CD14-positive monocyte (primary cell): ENCODE measurements around the gene SELENOO. TPM values are rescaled to one million over a fixed set of nuclear protein-coding genes. Genes with fewer than 3 reads are reported as not detected.
A peak's percentile ranks its signal among the peaks of the same experiment; 100 is the strongest.

Source experiments
- DNase-seq, 3 donors: peaks; one replicate each; pipeline ENCODE4 v3.0.0-alpha.2; 2011 to 2022
- H2AFZ ChIP-seq: 2 replicates; pipeline ENCODE4 v1.6.0; 2012; ENCODE audit warnings: mild to moderate bottlenecking, low read depth, low read length, inconsistent platforms; ENCODE audit not compliant: insufficient read depth, poor library complexity, severe bottlenecking
- H3K27ac ChIP-seq, 2 donors: 1 replicate in 1 of 2; 2 replicates in 1 of 2; pipeline ENCODE4 v1.5.1; 2012 to 2013; ENCODE audit warnings: low read length in 2 of 2, control low read depth in 1 of 2, inconsistent platforms in 1 of 2, low read depth in 1 of 2, mild to moderate bottlenecking in 1 of 2
- H3K27me3 ChIP-seq, 2 donors: one replicate each; pipeline versions ENCODE4 v1.6.0 to v1.6.1; 2011 to 2013; ENCODE audit warnings: low read length in 2 of 2; ENCODE audit not compliant: control insufficient read depth in 2 of 2, insufficient read depth in 2 of 2
- H3K36me3 ChIP-seq, 2 donors: replicated peaks in 1 of 2; 1 replicate in 1 of 2; 2 replicates in 1 of 2; pipeline versions ENCODE4 v1.5.1 to v1.6.1; 2012 to 2013; ENCODE audit warnings: low read length in 2 of 2, control low read depth in 1 of 2, inconsistent platforms in 1 of 2, mild to moderate bottlenecking in 1 of 2; ENCODE audit not compliant: insufficient read depth in 2 of 2, control insufficient read depth in 1 of 2
- H3K4me1 ChIP-seq, 2 donors: 1 replicate in 1 of 2; 2 replicates in 1 of 2; pipeline versions ENCODE4 v1.5.1 to v1.6.1; 2012 to 2013; ENCODE audit warnings: low read length in 2 of 2, control low read depth in 1 of 2, inconsistent platforms in 1 of 2, mild to moderate bottlenecking in 1 of 2, moderate library complexity in 1 of 2; ENCODE audit not compliant: insufficient read depth in 2 of 2, control insufficient read depth in 1 of 2
- H3K4me2 ChIP-seq: replicated peaks from 2 replicates; pipeline ENCODE3; 2012; ENCODE audit warnings: low read length, moderate library complexity, mild to moderate bottlenecking; ENCODE audit not compliant: poor library complexity, severe bottlenecking; ENCODE audit errors: extremely low read depth
- H3K4me3 ChIP-seq, 3 experiments: fragments of 200-600 bp in 1 of 3; sonication (generic) in 1 of 3; replicated peaks in 1 of 3; 1 replicate in 2 of 3; 2 replicates in 1 of 3; pipeline ENCODE4 v1.5.1; 2011 to 2013; ENCODE audit warnings: low read length in 3 of 3, mild to moderate bottlenecking in 3 of 3, control low read depth in 2 of 3, low read depth in 2 of 3, inconsistent platforms in 1 of 3, moderate library complexity in 1 of 3
- H3K79me2 ChIP-seq: 2 replicates; pipeline ENCODE4 v1.6.0; 2012; ENCODE audit warnings: mild to moderate bottlenecking, control low read depth, inconsistent platforms, low read length, moderate library complexity; ENCODE audit not compliant: insufficient read depth
- H3K9ac ChIP-seq: 2 replicates; pipeline ENCODE4 v1.6.0; 2017; ENCODE audit warnings: low read length, mild to moderate bottlenecking; ENCODE audit not compliant: insufficient read depth, poor library complexity, severe bottlenecking
- H3K9me3 ChIP-seq, 2 donors: replicated peaks in 1 of 2; 1 replicate in 1 of 2; 2 replicates in 1 of 2; pipeline versions ENCODE4 v1.5.1 to v1.6.1; 2012 to 2013; ENCODE audit warnings: low read length in 2 of 2, control low read depth in 1 of 2; ENCODE audit not compliant: control insufficient read depth in 1 of 2, insufficient read depth in 1 of 2
- H4K20me1 ChIP-seq: 2 replicates; pipeline ENCODE4 v1.6.0; 2012; ENCODE audit warnings: mild to moderate bottlenecking, low read length, control low read depth, moderate library complexity; ENCODE audit not compliant: insufficient read depth
- H3K27ac Mint-ChIP-seq, 7 donors: one replicate each; pipeline ENCODE4 v1.8.0; 2020; ENCODE audit warnings: mild to moderate bottlenecking in 7 of 7, mixed read lengths in 7 of 7, moderate library complexity in 6 of 7, inconsistent platforms in 2 of 7
- H3K27me3 Mint-ChIP-seq, 3 donors: one replicate each; pipeline ENCODE4 v1.8.0; 2021 to 2022; ENCODE audit warnings: low read depth in 3 of 3, mild to moderate bottlenecking in 3 of 3, mixed read lengths in 3 of 3, moderate library complexity in 3 of 3, inconsistent platforms in 1 of 3
- H3K36me3 Mint-ChIP-seq, 2 donors: one replicate each; pipeline ENCODE4 v1.8.0; 2020; ENCODE audit warnings: mixed read lengths in 2 of 2, inconsistent platforms in 1 of 2, mild to moderate bottlenecking in 1 of 2
- H3K4me1 Mint-ChIP-seq: one replicate; pipeline ENCODE4 v1.8.0; 2020; ENCODE audit warnings: mild to moderate bottlenecking, mixed read lengths
- H3K4me3 Mint-ChIP-seq, 2 donors: one replicate each; pipeline ENCODE4 v1.8.0; 2020; ENCODE audit warnings: mild to moderate bottlenecking in 2 of 2, mixed read lengths in 2 of 2, moderate library complexity in 1 of 2
- H3K9me3 Mint-ChIP-seq, 7 donors: one replicate each; pipeline ENCODE4 v1.8.0; 2020 to 2022; ENCODE audit warnings: mixed read lengths in 7 of 7, mild to moderate bottlenecking in 6 of 7, moderate library complexity in 6 of 7, inconsistent platforms in 2 of 7
- CTCF ChIP-seq: fragments of 200-600 bp; IDR thresholded peaks from one replicate; pipeline ENCODE4 v1.8.0; 2022; ENCODE audit warnings: antibody characterized with exemption, mild to moderate bottlenecking
- WGBS: methylation state at CpG from one replicate; pipeline ENCODE4 v1.1.5; 2013; ENCODE audit warnings: missing lambda C conversion rate; ENCODE audit not compliant: insufficient coverage; 5-methylcytosine and 5-hydroxymethylcytosine counted together
- intact Hi-C, 2 donors: fragments of 100-400 bp; cut with micrococcal nuclease; formaldehyde crosslinking; loops; one replicate each; pipeline versions ENCODE4 v1.15.0 to v1.15.1; 2023
- polyA plus RNA-seq, 3 donors: library from polyadenylated mRNA; depleted of rRNA in 1 of 3; unstranded in 2 of 3; stranded (reverse) in 1 of 3; fragments of 300-500 nt in 2 of 3; fragments of >200 nt in 1 of 3; fragmentation: Illumina TruSeq in 2 of 3; gene quantifications; 1 replicate in 2 of 3; 2 replicates in 1 of 3; pipeline ENCODE4 v1.2.3, GENCODE V29; 2012 to 2021

Gene SELENOO
- polyA plus RNA-seq, 3 donors: 2.7 to 76.9 (median 8.7) TPM

GRCh38 chr22:50219800-50220602 lies 19.2 kb downstream of the SELENOO start:
- H3K79me2 ChIP-seq: peaks cover 10% of the 10 kb centered on the region
- no peak overlapping the region for H3K4me2 ChIP-seq
- WGBS: 80% methylated on average over 15 of the region's 25 CpGs
- H4K20me1 ChIP-seq: peaks cover 57% of the 10 kb centered on the region
- peaks cover 83 to 86% of the 10 kb centered on the region in 2 donors for H3K36me3 ChIP-seq
- no peak overlapping the region for H3K9ac ChIP-seq
- no peak for DNase-seq
- H3K27ac Mint-ChIP-seq: peak overlapping the region in 1 of 7 donors; percentile 56
- H3K4me1 ChIP-seq: peaks cover 0 to 9% of the 10 kb centered on the region in 2 donors
- no peaks in the 10 kb centered on the region for H3K27me3 ChIP-seq
- no peaks in the 10 kb centered on the region for H3K27me3 Mint-ChIP-seq
- H3K4me3 ChIP-seq: no peak overlapping the region
- no peak overlapping the region for H3K4me3 Mint-ChIP-seq
- intact Hi-C loops: no loop called here
- TF ChIP-seq CTCF: no peak
- H2AFZ ChIP-seq: no peak overlapping the region
- H3K9me3 Mint-ChIP-seq: no peaks in the 10 kb centered on the region
- H3K9me3 ChIP-seq: no peaks in the 10 kb centered on the region
- peaks cover 6% of the 10 kb centered on the region for H3K4me1 Mint-ChIP-seq
- H3K36me3 Mint-ChIP-seq: peaks cover 63 to 91% of the 10 kb centered on the region in 2 donors
- H3K27ac ChIP-seq: no peak overlapping the region

GRCh38 chr22:50220603-50221409 lies 20.0 kb downstream of the SELENOO start:
- peaks cover 6% of the 10 kb centered on the region for H3K4me1 Mint-ChIP-seq
- H2AFZ ChIP-seq: no peak overlapping the region
- H3K27me3 ChIP-seq: no peaks in the 10 kb centered on the region
- H3K27me3 Mint-ChIP-seq: no peaks in the 10 kb centered on the region
- H3K27ac Mint-ChIP-seq: no peak overlapping the region
- H3K27ac ChIP-seq: no peak overlapping the region
- no peak for TF ChIP-seq CTCF
- no peak overlapping the region for H3K4me3 Mint-ChIP-seq
- DNase-seq: no peak
- H3K9me3 Mint-ChIP-seq: no peaks in the 10 kb centered on the region
- no peak overlapping the region for H3K4me3 ChIP-seq
- peaks cover 83 to 85% of the 10 kb centered on the region in 2 donors for H3K36me3 ChIP-seq
- H3K9ac ChIP-seq: no peak overlapping the region
- H4K20me1 ChIP-seq: peaks cover 49% of the 10 kb centered on the region
- H3K4me1 ChIP-seq: peaks cover 0 to 9% of the 10 kb centered on the region in 2 donors
- H3K4me2 ChIP-seq: no peak overlapping the region
- peaks cover 64 to 92% of the 10 kb centered on the region in 2 donors for H3K36me3 Mint-ChIP-seq
- 95% methylated on average over 40 of the region's 45 CpGs for WGBS
- no peaks in the 10 kb centered on the region for H3K9me3 ChIP-seq
- intact Hi-C loops: no loop called here
- H3K79me2 ChIP-seq: peaks cover 4% of the 10 kb centered on the region
